Keratinocyte (primary cell): ENCODE data around the gene CAP2. TPM values are rescaled to one million over a fixed set of nuclear protein-coding genes. Genes with fewer than 3 reads are reported as not detected.

Experiments
- DNase-seq: peaks from one replicate; pipeline ENCODE4 v3.0.0-alpha.2; 2011; ENCODE audit warnings: low read depth, missing footprints, low spot score
- FAIRE-seq: peaks from 2 replicates; lab custom pipeline; 2011; peaks lifted over from hg19 to GRCh38; lab: Jason Lieb, UNC
- H2AFZ ChIP-seq: 2 replicates; pipeline ENCODE4 v1.6.0; 2012; ENCODE audit warnings: low read length, control low read depth, inconsistent platforms; ENCODE audit not compliant: control insufficient read depth
- H3K27ac ChIP-seq: 2 replicates; pipeline ENCODE4 v1.5.1; 2011; ENCODE audit warnings: low read length; ENCODE audit not compliant: control insufficient read depth, insufficient read depth
- H3K27me3 ChIP-seq: 3 replicates; pipeline ENCODE4 v1.6.0; 2011; ENCODE audit warnings: low read length; ENCODE audit not compliant: control insufficient read depth, insufficient read depth; ENCODE audit errors: extremely low read depth
- H3K36me3 ChIP-seq, 2 experiments: 2 replicates in 1 of 2; 3 replicates in 1 of 2; pipeline ENCODE4 v1.5.1; 2011; ENCODE audit warnings: low read length in 2 of 2, mild to moderate bottlenecking in 1 of 2; ENCODE audit not compliant: control insufficient read depth in 2 of 2, insufficient read depth in 2 of 2; ENCODE audit errors: extremely low read depth in 1 of 2
- H3K4me1 ChIP-seq: 3 replicates; pipeline ENCODE4 v1.5.1; 2011; ENCODE audit warnings: low read length; ENCODE audit not compliant: control insufficient read depth, insufficient read depth; ENCODE audit errors: extremely low read depth
- H3K4me2 ChIP-seq: 3 replicates; pipeline ENCODE4 v1.6.0; 2011; ENCODE audit warnings: low read depth, low read length; ENCODE audit not compliant: control insufficient read depth, insufficient read depth; ENCODE audit errors: extremely low read depth
- H3K4me3 ChIP-seq, 3 experiments: fragments of 200-600 bp in 1 of 3; sonication (generic) in 1 of 3; 2 replicates in 2 of 3; 3 replicates in 1 of 3; pipeline ENCODE4 v1.5.1; 2011 to 2016; ENCODE audit warnings: low read length in 3 of 3, mild to moderate bottlenecking in 3 of 3, control low read depth in 2 of 3, inconsistent platforms in 1 of 3, low read depth in 1 of 3, mixed read lengths in 1 of 3, mixed run types in 1 of 3, moderate library complexity in 1 of 3; ENCODE audit not compliant: control insufficient read depth in 2 of 3, insufficient read depth in 2 of 3; ENCODE audit errors: extremely low read depth in 1 of 3
- H3K79me2 ChIP-seq: 2 replicates; pipeline ENCODE4 v1.6.0; 2012; ENCODE audit warnings: low read length; ENCODE audit not compliant: control insufficient read depth, insufficient read depth
- H3K9ac ChIP-seq: 3 replicates; pipeline ENCODE4 v1.6.0; 2011; ENCODE audit warnings: low read length; ENCODE audit not compliant: control insufficient read depth, insufficient read depth; ENCODE audit errors: extremely low read depth
- H3K9me1 ChIP-seq: 3 replicates; pipeline ENCODE4 v1.6.0; 2011; ENCODE audit warnings: low read length; ENCODE audit not compliant: control insufficient read depth, insufficient read depth; ENCODE audit errors: extremely low read depth
- H3K9me3 ChIP-seq: 2 replicates; pipeline ENCODE4 v1.5.1; 2012; ENCODE audit warnings: low read depth, low read length; ENCODE audit not compliant: control insufficient read depth
- H4K20me1 ChIP-seq: 3 replicates; pipeline ENCODE4 v1.6.0; 2011; ENCODE audit warnings: low read length; ENCODE audit not compliant: control insufficient read depth, insufficient read depth; ENCODE audit errors: extremely low read depth
- CTCF ChIP-seq, 3 experiments: IDR thresholded peaks in 1 of 3; conservative IDR thresholded peaks in 1 of 3; optimal IDR thresholded peaks in 1 of 3; 2 replicates in 2 of 3; 3 replicates in 1 of 3; pipeline versions ENCODE3 to v1.5.1; 2011; ENCODE audit warnings: low read length in 3 of 3, mild to moderate bottlenecking in 3 of 3, moderate library complexity in 2 of 3, control low read depth in 1 of 3, inconsistent platforms in 1 of 3; ENCODE audit not compliant: insufficient read depth in 2 of 3; ENCODE audit errors: extremely low read depth in 1 of 3
- EZH2 ChIP-seq: IDR thresholded peaks from one replicate; pipeline ENCODE4 v1.6.1; 2012; ENCODE audit warnings: inconsistent platforms, mild to moderate bottlenecking, low read length, moderate library complexity
- dilution Hi-C: fragments of 300-500 bp; cut with MboI; formaldehyde crosslinking; loops from one replicate; pipeline ENCODE4 v1.7.0; 2020; ENCODE audit warnings: low sequenced_read_pairs; ENCODE audit not compliant: extremely low pct_ligation_motif_present
- polyA plus RNA-seq, 5 experiments: library from polyadenylated mRNA; depleted of rRNA in 3 of 5; stranded (reverse) in 3 of 5; stranded (forward) in 1 of 5; unstranded in 1 of 5; fragments of >200 nt; gene quantifications; 1 replicate in 1 of 5; 2 replicates in 3 of 5; 3 replicates in 1 of 5; pipeline versions ENCODE4 v1.2.1 to v1.2.3, GENCODE V29; 2011 to 2012; ENCODE audit warnings: missing spikeins in 2 of 5, low read depth in 1 of 5, low replicate concordance in 1 of 5

The CAP2 gene
- polyA plus RNA-seq, 1 donor (not counting 4 experiments of a cell fraction or from before 2014, with no cell fraction given) = 12.1 TPM

DNA sequence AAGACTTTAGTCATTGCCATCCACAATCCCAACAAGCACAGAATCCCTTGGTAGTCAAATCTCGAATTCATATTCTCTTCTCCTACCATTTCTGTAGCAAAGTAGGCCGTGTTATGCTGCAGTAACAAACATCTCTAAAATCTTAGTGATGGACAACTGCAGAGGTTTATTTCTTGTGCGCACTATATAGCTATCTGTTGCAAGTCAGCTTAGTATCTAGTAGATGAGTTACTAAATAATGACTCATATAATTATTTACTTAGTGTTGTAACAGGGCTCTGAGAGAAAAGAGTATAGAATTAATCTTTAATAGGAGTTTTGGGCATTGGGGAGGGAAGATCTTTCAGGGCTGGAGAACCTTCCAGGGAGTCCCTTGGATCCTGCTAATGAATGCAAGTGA is 73.3 kb downstream of the CAP2 start:
- Histone ChIP-seq H3K9me1 (no peaks in the 10 kb centered on the region), H3K9ac (no peak overlapping the region), H3K9me3 (no peaks in the 10 kb centered on the region), H3K27me3 (no peaks in the 10 kb centered on the region), H3K4me3 (no peak overlapping the region), H4K20me1 (no peaks in the 10 kb centered on the region), H3K36me3 (peaks cover 0 to 3% of the 10 kb centered on the region in 2 experiments), H3K4me2 (no peak overlapping the region), H2AFZ (no peak overlapping the region), H3K79me2 (no peaks in the 10 kb centered on the region), H3K4me1 (no peaks in the 10 kb centered on the region), H3K27ac (no peak overlapping the region)
- dilution Hi-C loops = no loop called here
- FAIRE-seq (no peak), DNase-seq (no peak)
- TF ChIP-seq CTCF (optimal IDR thresholded peaks at IDR 0.05 in 1 of 3, IDR thresholded peaks at IDR 0.05 in 1 of 3, conservative IDR thresholded peaks at IDR 0.05 in 1 of 3; ENCODE audit: extremely low read depth in 1 of 3, insufficient read depth in 2 of 3, low read length in 3 of 3) = no peak
- TF ChIP-seq EZH2 = no peak

GRCh38 chr6:17469006-17469832 is 75.8 kb downstream of the CAP2 start:
- Histone ChIP-seq H3K4me1 (peaks cover 4% of the 10 kb centered on the region), H2AFZ (no peak overlapping the region), H3K9me3 (no peaks in the 10 kb centered on the region), H3K36me3 (peaks cover 0 to 3% of the 10 kb centered on the region in 2 experiments), H3K4me3 (no peak overlapping the region), H3K79me2 (no peaks in the 10 kb centered on the region), H4K20me1 (no peaks in the 10 kb centered on the region), H3K9ac (no peak overlapping the region), H3K9me1 (no peaks in the 10 kb centered on the region), H3K4me2 (no peak overlapping the region), H3K27ac (no peak overlapping the region), H3K27me3 (no peaks in the 10 kb centered on the region)
- FAIRE-seq (no peak), DNase-seq (no peak)
- dilution Hi-C loops = no loop called here
- TF ChIP-seq EZH2 (no peak), CTCF (optimal IDR thresholded peaks at IDR 0.05 in 1 of 3, IDR thresholded peaks at IDR 0.05 in 1 of 3, conservative IDR thresholded peaks at IDR 0.05 in 1 of 3; ENCODE audit: extremely low read depth in 1 of 3, insufficient read depth in 2 of 3, low read length in 3 of 3) (no peak)
